DLD1 (cell line): ENCODE results near the gene RBCK1.
"Not testable (repeated sequence)": the region's sequence is repeated elsewhere in the genome, so short reads cannot be mapped to it uniquely, and the experiment has no call there.

Source experiments
- in situ Hi-C: cut with HindIII; loops from 2 replicates; pipeline ENCODE4 v1.10.0; 2017; ENCODE audit warnings: low sequenced_read_pairs

The RBCK1 gene

GRCh38 chr20:434661-435419, 26.7 kb downstream of the RBCK1 start:
- in situ Hi-C loops = no loop called here

GRCh38 chr20:435558-435957, 27.5 kb downstream of the RBCK1 start:
- in situ Hi-C loops = no loop called here

- in situ Hi-C loops = no loop called here
Observed at GRCh38 chr20:436476-436875, 28.4 kb downstream of the RBCK1 start.

- in situ Hi-C loops = no loop called here
Observed at GRCh38 chr20:437787-438486, 29.8 kb downstream of the RBCK1 start.

- in situ Hi-C loops = no loop called here
Observed at GRCh38 chr20:438571-439469, 30.7 kb downstream of the RBCK1 start.

- in situ Hi-C loops = no loop called here
Observed at GRCh38 chr20:440148-440547, 32.0 kb downstream of the RBCK1 start.

- in situ Hi-C loops = no loop called here
Observed at GRCh38 chr20:440636-441035, 32.5 kb downstream of the RBCK1 start.

- in situ Hi-C loops = no loop called here
Observed at GRCh38 chr20:443223-443775, 35.2 kb downstream of the RBCK1 start.

- in situ Hi-C loops = no loop called here
Observed at GRCh38 chr20:444117-444516, 36.0 kb downstream of the RBCK1 start.

GRCh38 chr20:444862-445426, 36.8 kb downstream of the RBCK1 start:
- in situ Hi-C loops = no loop called here

- in situ Hi-C loops = no loop called here
Observed at GRCh38 chr20:445514-446336, 37.6 kb downstream of the RBCK1 start.

GRCh38 chr20:452021-452420, 43.9 kb downstream of the RBCK1 start:
- in situ Hi-C loops = not testable (repeated sequence)

- in situ Hi-C loops = no loop called here
Observed at GRCh38 chr20:454951-455350, 46.9 kb downstream of the RBCK1 start.

GRCh38 chr20:458776-459175, 50.7 kb downstream of the RBCK1 start:
- in situ Hi-C loops = no loop called here

- in situ Hi-C loops = no loop called here
Observed at GRCh38 chr20:460180-460579, 52.1 kb downstream of the RBCK1 start.

- in situ Hi-C loops = no loop called here
Observed at GRCh38 chr20:460707-461106, 52.6 kb downstream of the RBCK1 start.

- in situ Hi-C loops = no loop called here
Observed at GRCh38 chr20:461254-462198, 53.4 kb downstream of the RBCK1 start.

GRCh38 chr20:462199-462991, 54.3 kb downstream of the RBCK1 start, which contains the start of gene TBC1D20:
TBC1D20 (minus strand) TSS chr20:462533; CDS start chr20:462405, 128 bp downstream.
- in situ Hi-C loops = no loop called here
